HuH-7.5 (cell line): ENCODE measurements around the gene PAAF1.
A peak's percentile ranks its signal among the peaks of the same experiment; 100 is the strongest.
"Not testable (repeated sequence)": the region's sequence is repeated elsewhere in the genome, so short reads cannot be mapped to it uniquely, and the experiment has no call there.

Source experiments
- DNase-seq: peaks from one replicate; pipeline ENCODE4 v3.0.0; 2011; ENCODE audit warnings: low spot score

The PAAF1 gene

GRCh38 chr11:73876424-73877310 is at the start of gene PAAF1, which contains the start of gene COA4:
Gene PAAF1, plus strand, starts transcription at chr11:73876999. Its CDS starts 23 bp downstream, at chr11:73877022.
Gene COA4, minus strand, starts transcription at chr11:73876846. Its CDS starts 3,468 bp downstream, at chr11:73873378.
- DNase-seq = peak; percentile 91

- no peak for DNase-seq
Measured at GRCh38 chr11:73830261-73830660, 46.5 kb upstream of the PAAF1 start.

- no peak for DNase-seq
Measured at GRCh38 chr11:73833067-73833466, 43.7 kb upstream of the PAAF1 start.

GRCh38 chr11:73838443-73839122 is 38.2 kb upstream of the PAAF1 start:
- DNase-seq = no peak

- no peak for DNase-seq
Measured at GRCh38 chr11:73839123-73839457, 37.7 kb upstream of the PAAF1 start.

GRCh38 chr11:73851046-73851764 is 25.6 kb upstream of the PAAF1 start:
- no peak for DNase-seq

- no peak for DNase-seq
Measured at GRCh38 chr11:73852049-73852448, 24.8 kb upstream of the PAAF1 start.

- DNase-seq = no peak
Measured at GRCh38 chr11:73854680-73855079, 22.1 kb upstream of the PAAF1 start.

GRCh38 chr11:73856031-73856567 is 20.7 kb upstream of the PAAF1 start:
- DNase-seq = no peak

GRCh38 chr11:73859671-73860070 is 17.1 kb upstream of the PAAF1 start:
- DNase-seq = no peak

GRCh38 chr11:73860202-73860601 is 16.6 kb upstream of the PAAF1 start:
- no peak for DNase-seq

- no peak for DNase-seq
Measured at GRCh38 chr11:73862986-73863385, 13.8 kb upstream of the PAAF1 start.

- DNase-seq = no peak
Measured at GRCh38 chr11:73866095-73866579, 10.7 kb upstream of the PAAF1 start.

GRCh38 chr11:73866586-73866996 is 10.2 kb upstream of the PAAF1 start:
- DNase-seq = no peak

- DNase-seq = no peak
Measured at GRCh38 chr11:73869332-73869949, 7.4 kb upstream of the PAAF1 start.

- DNase-seq = no peak
Measured at GRCh38 chr11:73870261-73870660, 6.5 kb upstream of the PAAF1 start.

GRCh38 chr11:73872749-73873357 is 3.9 kb upstream of the PAAF1 start:
- no peak for DNase-seq

- no peak for DNase-seq
Measured at GRCh38 chr11:73875380-73875779, 1.4 kb upstream of the PAAF1 start.

GRCh38 chr11:73875840-73876239 is 959 bp upstream of the PAAF1 start:
- no peak for DNase-seq

- no peak for DNase-seq
Measured at GRCh38 chr11:73878771-73879170, 2.0 kb downstream of the PAAF1 start.

GRCh38 chr11:73880449-73880848 is 3.6 kb downstream of the PAAF1 start:
- DNase-seq = not testable (repeated sequence)
